ENCODE measurements around the gene APBA2. TPM values are rescaled to one million over a fixed set of nuclear protein-coding genes. Genes with fewer than 3 reads are reported as not detected.
"Not testable (repeated sequence)": the region's sequence is repeated elsewhere in the genome, so short reads cannot be mapped to it uniquely, and the experiment has no call there.

Gene APBA2
- total and polyA plus RNA-seq, 7 donors, result 0.06 to 0.36 (median 0.08) TPM; not detected in 2

DNA sequence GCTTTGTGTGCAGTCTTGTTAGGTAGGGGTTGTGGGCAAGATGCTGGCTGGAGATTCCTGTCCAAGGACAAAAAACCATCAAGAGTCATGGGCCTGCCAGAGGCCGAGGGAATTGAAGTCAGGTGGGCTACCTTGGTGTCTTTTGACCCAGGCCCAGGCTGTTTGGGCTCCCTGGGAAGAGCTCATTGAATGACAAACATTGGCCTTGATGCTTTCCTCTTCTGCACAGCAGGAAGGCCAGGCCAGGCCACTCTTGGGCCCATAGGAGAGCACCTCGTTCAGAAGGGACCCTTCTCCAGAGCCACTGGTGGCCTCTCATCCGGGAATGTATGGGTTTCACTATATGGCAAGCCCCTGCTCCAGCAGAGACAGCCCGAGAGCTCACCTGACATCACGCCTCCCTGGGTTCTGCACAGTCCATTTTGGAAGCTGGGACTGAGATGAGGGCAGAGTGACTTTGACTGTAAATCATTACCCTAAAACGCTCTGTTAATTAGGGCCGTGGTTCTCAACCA lies 214.8 kb downstream of the APBA2 start:
- ATAC-seq, result no peak
- no peaks in the 10 kb centered on the region for H3K4me1 ChIP-seq
- no peaks in the 10 kb centered on the region for H3K9me3 ChIP-seq
- peaks cover 0 to 15% (median 6%) of the 10 kb centered on the region in 3 donors for H3K27me3 ChIP-seq (ENCODE audit: insufficient read depth in 3 of 3, low read length in 2 of 3)
- DNase-seq, result peak in 1 of 2 donors; percentile 10
- H3K27ac ChIP-seq, result no peak overlapping the region
- TF ChIP-seq CTCF (IDR thresholded peaks at IDR 0.05), result no peak
- no peaks in the 10 kb centered on the region for H3K36me3 ChIP-seq (ENCODE audit: insufficient read depth in 1 of 2, low read depth in 1 of 2)
- H3K4me3 ChIP-seq, result no peak overlapping the region
- WGBS, 3 donors, result 75 to 85% (median 77%) methylated on average over 7 of the region's 7 CpGs
- intact Hi-C loops (cut with DNase I), result no loop called here

- no peak overlapping the region for H3K27ac ChIP-seq
- ATAC-seq (no peak), DNase-seq (peak in 1 of 2 donors; percentile 17)
- 91 to 95% (median 93%) methylated on average over 16 of the region's 16 CpGs for WGBS, 3 donors
- peaks cover 0 to 15% (median 7%) of the 10 kb centered on the region in 3 donors for H3K27me3 ChIP-seq (ENCODE audit: insufficient read depth in 3 of 3, low read length in 2 of 3)
- no peaks in the 10 kb centered on the region for H3K4me1 ChIP-seq
- no peak for TF ChIP-seq CTCF (IDR thresholded peaks at IDR 0.05)
- no peaks in the 10 kb centered on the region for H3K36me3 ChIP-seq (ENCODE audit: insufficient read depth in 1 of 2, low read depth in 1 of 2)
- H3K4me3 ChIP-seq, result no peak overlapping the region
- H3K9me3 ChIP-seq, result no peaks in the 10 kb centered on the region
- intact Hi-C loops (cut with DNase I), result no loop called here
Observed at GRCh38 chr15:29101491-29101890, 215.7 kb downstream of the APBA2 start.

- TF ChIP-seq CTCF (IDR thresholded peaks at IDR 0.05), result peak; percentile 25
- H3K36me3 ChIP-seq (ENCODE audit: insufficient read depth in 1 of 2, low read depth in 1 of 2); ATAC-seq; H3K9me3 ChIP-seq; H3K4me1 ChIP-seq; intact Hi-C loops (cut with DNase I); H3K27ac ChIP-seq; H3K4me3 ChIP-seq: not testable (repeated sequence)
- H3K27me3 ChIP-seq (ENCODE audit: insufficient read depth in 3 of 3, low read length in 2 of 3), result peaks cover 0 to 15% (median 7%) of the 10 kb centered on the region in 3 donors
- WGBS, 3 donors, result 75 to 81% (median 80%) methylated on average over 10 of the region's 10 CpGs
- DNase-seq, result peak in 1 of 2 donors; percentile 46
Observed at GRCh38 chr15:29102173-29102794, 216.5 kb downstream of the APBA2 start.

GRCh38 chr15:29102911-29103823 lies 217.4 kb downstream of the APBA2 start:
- ATAC-seq, result peak in 2 of 4 donors; percentile 37 to 40
- H3K36me3 ChIP-seq (ENCODE audit: insufficient read depth in 1 of 2, low read depth in 1 of 2), result no peaks in the 10 kb centered on the region
- H3K27me3 ChIP-seq (ENCODE audit: insufficient read depth in 3 of 3, low read length in 2 of 3), result peaks cover 0 to 15% (median 7%) of the 10 kb centered on the region in 3 donors
- TF ChIP-seq CTCF (IDR thresholded peaks at IDR 0.05), result no peak
- no peaks in the 10 kb centered on the region for H3K4me1 ChIP-seq
- H3K27ac ChIP-seq, result no peak overlapping the region
- H3K9me3 ChIP-seq, result no peaks in the 10 kb centered on the region
- intact Hi-C loops (cut with DNase I), result no loop called here
- peak; percentile 52 to 59 for DNase-seq
- peak overlapping the region; percentile 50 for H3K4me3 ChIP-seq
- 35 to 50% (median 38%) methylated on average over 36 to 51 of the region's 51 CpGs for WGBS, 3 donors

Measured in psoas muscle (tissue), 8 donors.